CD4-positive, alpha-beta T cell (primary cell): Measurements from ENCODE around the gene TRAIP. TPM values are rescaled to one million over a fixed set of nuclear protein-coding genes. Genes with fewer than 3 reads are reported as not detected.
A peak's percentile ranks its signal among the peaks of the same experiment; 100 is the strongest.
"Not testable (repeated sequence)": the region's sequence is repeated elsewhere in the genome, so short reads cannot be mapped to it uniquely, and the experiment has no call there.

ENCODE experiments used
- ATAC-seq: fragments of 200-7000 bp; cut with Tn5 transposase; one replicate; pipeline ENCODE4 v1.10.0; 2022; ENCODE audit warnings: mild to moderate bottlenecking; ENCODE audit not compliant: poor library complexity
- CTCF ChIA-PET: fragments of 350-600 bp; sonication (Branson Sonifier 250); formaldehyde crosslinking; loops from one replicate; lab custom pipeline; 2021; ENCODE audit warnings: antibody characterized with exemption, inconsistent platforms; lab: Charles Lee
- POLR2A ChIA-PET: fragments of 350-600 bp; sonication (Branson Sonifier 250); formaldehyde crosslinking; loops from one replicate; lab custom pipeline; 2021; ENCODE audit warnings: antibody characterized with exemption, inconsistent platforms; lab: Charles Lee
- DNase-seq, 14 experiments: peaks; one replicate each; pipeline ENCODE4 v3.0.0-alpha.2; 2013 to 2020; ENCODE audit warnings: mixed read lengths in 2 of 14
- H3K27ac ChIP-seq, 2 donors: one replicate each; pipeline versions ENCODE4 v1.5.1 to v1.7.0; 2013; ENCODE audit warnings: low read length in 2 of 2, low read depth in 1 of 2, mild to moderate bottlenecking in 1 of 2
- H3K27me3 ChIP-seq, 2 experiments: 1 replicate in 1 of 2; 2 replicates in 1 of 2; pipeline versions ENCODE4 v1.6.1 to v1.7.0; 2013; ENCODE audit warnings: low read length in 2 of 2, control low read depth in 1 of 2, mild to moderate bottlenecking in 1 of 2, moderate library complexity in 1 of 2; ENCODE audit not compliant: insufficient read depth in 2 of 2, control insufficient read depth in 1 of 2
- H3K36me3 ChIP-seq: one replicate; pipeline ENCODE4 v1.6.1; 2013; ENCODE audit warnings: low read length, control low read depth; ENCODE audit not compliant: insufficient read depth
- H3K4me1 ChIP-seq: one replicate; pipeline ENCODE4 v1.6.1; 2013; ENCODE audit warnings: low read length, control low read depth; ENCODE audit not compliant: insufficient read depth
- H3K4me3 ChIP-seq: one replicate; pipeline ENCODE4 v1.5.1; 2013; ENCODE audit warnings: mild to moderate bottlenecking, low read length, moderate library complexity
- H3K9me3 ChIP-seq, 2 experiments: 1 replicate in 1 of 2; 2 replicates in 1 of 2; pipeline versions ENCODE4 v1.6.1 to v1.7.0; 2013; ENCODE audit warnings: low read length in 2 of 2, mild to moderate bottlenecking in 2 of 2, control low read depth in 1 of 2, moderate library complexity in 1 of 2; ENCODE audit not compliant: control insufficient read depth in 1 of 2, insufficient read depth in 1 of 2
- H3K27ac Mint-ChIP-seq: one replicate; pipeline ENCODE4 v1.8.0; 2020; ENCODE audit warnings: mixed read lengths
- H3K27me3 Mint-ChIP-seq: one replicate; pipeline ENCODE4 v1.8.0; 2021; ENCODE audit warnings: mixed read lengths
- H3K36me3 Mint-ChIP-seq: one replicate; pipeline ENCODE4 v1.8.0; 2021; ENCODE audit warnings: low read depth, mixed read lengths
- H3K4me1 Mint-ChIP-seq: one replicate; pipeline ENCODE4 v1.8.0; 2021; ENCODE audit warnings: low read depth, mixed read lengths
- H3K4me3 Mint-ChIP-seq: one replicate; pipeline ENCODE4 v1.8.0; 2020; ENCODE audit warnings: mild to moderate bottlenecking, mixed read lengths
- H3K9me3 Mint-ChIP-seq: one replicate; pipeline ENCODE4 v1.8.0; 2020; ENCODE audit warnings: mixed read lengths
- CTCF ChIP-seq: fragments of 200-600 bp; IDR thresholded peaks from one replicate; pipeline ENCODE4 v1.8.0; 2022; ENCODE audit warnings: antibody characterized with exemption, mild to moderate bottlenecking
- intact Hi-C, 2 experiments: fragments of 100-400 bp; cut with DNase I in 1 of 2; cut with micrococcal nuclease in 1 of 2; formaldehyde crosslinking; loops; one replicate each; pipeline versions ENCODE4 v1.15.1 to v1.9.0; 2023 to 2025; cut with DNase I, micrococcal nuclease
- total RNA-seq, 174 experiments: library from RNA in 2 of 174; stranded (reverse) in 2 of 174; gene quantifications; one replicate each; pipeline ENCODE4 v1.2.3 and lab custom pipeline; 2021 to 2026

Gene TRAIP
- total RNA-seq, 2 experiments from 2014 or later, result 2.4 TPM

- ChIA-PET POLR2A (interaction anchor here (1.0 to 2.3 kb wide), 3 partner anchors 14 to 68 kb away, joined by 3 to 18 read pairs (median 4); partner anchors contain the start of gene AMIGO3), CTCF (interaction anchor here (0.5 to 1.4 kb wide), 4 partner anchors 15 to 169 kb away, joined by 3 to 4 read pairs (median 4); no protein-coding TSS in a partner anchor)
- H3K27ac Mint-ChIP-seq, result peak overlapping the region; percentile 100
Observed at GRCh38 chr3:49787182-49787464, 69.2 kb downstream of the TRAIP start.

GRCh38 chr3:49786357-49787181 lies 69.8 kb downstream of the TRAIP start, which contains the start of gene IP6K1:
TSS of gene IP6K1 (minus strand) at chr3:49786542. CDS start at chr3:49748040, 38,502 bp downstream.
- Mint-ChIP-seq H3K27me3 (no peaks in the 10 kb centered on the region), H3K4me3 (peak within 1 kb of the TSS; percentile 94), H3K9me3 (no peaks in the 10 kb centered on the region), H3K36me3 (peaks cover 30% of the 10 kb centered on the region), H3K4me1 (peaks cover 35% of the 10 kb centered on the region), H3K27ac (peak within 1 kb of the TSS; percentile 100)
- TF ChIP-seq CTCF, result no peak
- intact Hi-C loops, result loop anchor here (1.0 to 5.0 kb wide), 5 partner anchors 16 to 306 kb away; partner anchors contain the start of genes AMIGO3 (in 2 of the 2), INKA1 (in 1 of the 2) and MST1R (in 1 of the 2)
- Histone ChIP-seq H3K36me3 (peaks cover 10% of the 10 kb centered on the region), H3K4me1 (peaks cover 56% of the 10 kb centered on the region), H3K4me3 (peak within 1 kb of the TSS; percentile 97), H3K27ac (peak within 1 kb of the TSS; percentile 88 to 94), H3K27me3 (no peaks in the 10 kb centered on the region), H3K9me3 (no peaks in the 10 kb centered on the region)
- peak; percentile 97 to 100 (median 99) for DNase-seq
- ATAC-seq, result peak; percentile 99
- ChIA-PET POLR2A (interaction anchor here (0.7 to 2.3 kb wide), 12 partner anchors 13 to 302 kb away, joined by 3 to 18 read pairs (median 4); partner anchors contain the start of genes AMIGO3, CDHR4, INKA1 and RBM5), CTCF (interaction anchor here (1.0 to 1.4 kb wide), 4 partner anchors 15 to 247 kb away, joined by 3 to 4 read pairs (median 4); no protein-coding TSS in a partner anchor)

More at GRCh38 chr3:49787182-49787464, 69.2 kb downstream of the TRAIP start:
- peaks cover 52% of the 10 kb centered on the region for H3K4me1 ChIP-seq
- intact Hi-C loops, result loop anchor here (1.0 to 5.0 kb wide), 5 partner anchors 15 to 305 kb away; partner anchors contain the start of genes AMIGO3 (in 2 of the 2), INKA1 (in 1 of the 2) and MST1R (in 1 of the 2)
- no peaks in the 10 kb centered on the region for H3K27me3 ChIP-seq
- TF ChIP-seq CTCF, result no peak
- peak overlapping the region; percentile 97 for H3K4me3 ChIP-seq
- peaks cover 6% of the 10 kb centered on the region for H3K36me3 ChIP-seq
- H3K9me3 Mint-ChIP-seq, result no peaks in the 10 kb centered on the region
- DNase-seq (peak in 3 of 14 experiments; percentile 18 to 49 (median 37)), ATAC-seq (no peak)
- peak overlapping the region; percentile 94 for H3K4me3 Mint-ChIP-seq
- H3K27me3 Mint-ChIP-seq, result no peaks in the 10 kb centered on the region
- peak overlapping the region; percentile 88 to 94 for H3K27ac ChIP-seq
- H3K4me1 Mint-ChIP-seq, result peaks cover 34% of the 10 kb centered on the region
- H3K36me3 Mint-ChIP-seq, result peaks cover 29% of the 10 kb centered on the region
- H3K9me3 ChIP-seq, result no peaks in the 10 kb centered on the region

- Mint-ChIP-seq H3K36me3 (peaks cover 38% of the 10 kb centered on the region), H3K9me3 (no peaks in the 10 kb centered on the region), H3K27ac (peak overlapping the region; percentile 100), H3K27me3 (no peaks in the 10 kb centered on the region), H3K4me1 (peaks cover 43% of the 10 kb centered on the region), H3K4me3 (peak overlapping the region; percentile 94)
- peak overlapping the region; percentile 97 for H3K4me3 ChIP-seq
- H3K27me3 ChIP-seq, result no peaks in the 10 kb centered on the region
- H3K4me1 ChIP-seq, result peaks cover 65% of the 10 kb centered on the region
- intact Hi-C loops, result loop anchor here (2.0 to 5.0 kb wide), 4 partner anchors 17 to 307 kb away; partner anchors contain the start of genes AMIGO3 (in 2 of the 2), INKA1 (in 1 of the 2) and MST1R (in 1 of the 2)
- peak overlapping the region; percentile 88 to 94 for H3K27ac ChIP-seq
- POLR2A ChIA-PET, result interaction anchor here (0.7 to 2.3 kb wide), 12 partner anchors 14 to 303 kb away, joined by 3 to 18 read pairs (median 4); partner anchors contain the start of genes AMIGO3, CDHR4, INKA1 and RBM5
- peaks cover 14% of the 10 kb centered on the region for H3K36me3 ChIP-seq
- TF ChIP-seq CTCF, result no peak
- no peaks in the 10 kb centered on the region for H3K9me3 ChIP-seq
- CTCF ChIA-PET, result interaction anchor here (1.0 to 1.4 kb wide), 4 partner anchors 14 to 246 kb away, joined by 3 to 4 read pairs (median 4); no protein-coding TSS in a partner anchor
- DNase-seq, result peak in 8 of 14 experiments; percentile 15 to 63 (median 32)
- ATAC-seq, result peak; percentile 16
Observed at GRCh38 chr3:49785565-49786356, 70.6 kb downstream of the TRAIP start.

- peak in 1 of 14 experiments; percentile 6 for DNase-seq
- H3K27me3 ChIP-seq, H3K4me3 ChIP-seq, H3K27ac ChIP-seq, H3K9me3 Mint-ChIP-seq, H3K27me3 Mint-ChIP-seq, H3K9me3 ChIP-seq, CTCF ChIA-PET, intact Hi-C loops, ATAC-seq, H3K27ac Mint-ChIP-seq: not testable (repeated sequence)
- peaks cover 68% of the 10 kb centered on the region for H3K4me1 ChIP-seq
- H3K4me1 Mint-ChIP-seq, result peaks cover 56% of the 10 kb centered on the region
- H3K36me3 Mint-ChIP-seq, result peaks cover 54% of the 10 kb centered on the region
- H3K36me3 ChIP-seq, result peaks cover 21% of the 10 kb centered on the region
- POLR2A ChIA-PET, result interaction anchor here (0.7 kb wide), 1 partner anchor 56 kb away, joined by 4 read pairs; no protein-coding TSS in a partner anchor
- H3K4me3 Mint-ChIP-seq, result peak overlapping the region; percentile 42
Observed at GRCh38 chr3:49782277-49782676, 74.1 kb downstream of the TRAIP start.
